H54 (cell line): ENCODE measurements around the gene ANXA1.

Source experiments
- DNase-seq: peaks from one replicate; pipeline ENCODE4 v3.0.0; 2011; ENCODE audit warnings: low spot score, mixed read lengths; ENCODE audit not compliant: insufficient read length
- FAIRE-seq: peaks from 3 replicates; lab custom pipeline; 2011; peaks lifted over from hg19 to GRCh38; lab: Jason Lieb, UNC
- POLR2A ChIP-seq: IDR thresholded peaks from 2 replicates; pipeline ENCODE4 v1.6.1; 2011; ENCODE audit warnings: low read depth, mild to moderate bottlenecking, low read length

The ANXA1 gene

GRCh38 chr9:73166468-73166867, 14.8 kb downstream of the ANXA1 start:
- FAIRE-seq (peak; percentile 58), DNase-seq (no peak)
- TF ChIP-seq POLR2A = no peak

- FAIRE-seq (peak; percentile 81), DNase-seq (no peak)
- TF ChIP-seq POLR2A = no peak
These were observed 15.9 kb downstream of the ANXA1 start for GRCh38 chr9:73167614-73168013.

DNA sequence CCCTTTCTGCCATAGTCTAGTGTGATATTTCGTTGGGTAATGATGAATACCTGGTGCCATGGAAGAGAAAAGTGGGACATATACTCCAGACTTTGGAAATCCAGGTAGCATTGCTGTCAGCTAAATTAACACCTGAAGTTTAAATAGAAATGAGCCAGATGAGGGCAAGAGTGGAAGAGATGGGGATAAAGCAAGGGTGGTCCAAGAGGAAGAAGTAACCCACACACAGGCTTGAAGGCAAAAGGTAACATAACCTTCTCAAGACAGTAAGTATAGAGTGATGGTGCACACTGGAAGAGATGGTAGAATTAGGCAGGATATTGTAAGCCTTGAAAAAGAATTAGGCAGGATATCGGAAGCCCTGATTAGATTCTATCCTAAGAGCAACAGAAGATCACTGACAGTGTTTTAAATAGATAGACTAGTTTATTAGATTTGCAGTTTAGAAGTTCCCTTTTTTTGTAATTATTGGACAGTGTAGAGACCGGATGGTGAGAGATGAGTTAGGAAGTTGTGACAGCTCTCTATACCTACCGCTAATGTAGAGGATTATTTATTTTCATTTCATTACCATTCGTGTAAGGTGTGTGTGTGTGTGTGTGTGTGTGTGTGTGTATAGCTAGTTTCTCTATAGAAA, 16.8 kb downstream of the ANXA1 start:
- FAIRE-seq = peak; percentile 86
- TF ChIP-seq POLR2A = no peak
- DNase-seq = no peak

GRCh38 chr9:73170185-73170957, 18.7 kb downstream of the ANXA1 start:
- TF ChIP-seq POLR2A = no peak
- DNase-seq = no peak
- peak; percentile 70 for FAIRE-seq

DNA sequence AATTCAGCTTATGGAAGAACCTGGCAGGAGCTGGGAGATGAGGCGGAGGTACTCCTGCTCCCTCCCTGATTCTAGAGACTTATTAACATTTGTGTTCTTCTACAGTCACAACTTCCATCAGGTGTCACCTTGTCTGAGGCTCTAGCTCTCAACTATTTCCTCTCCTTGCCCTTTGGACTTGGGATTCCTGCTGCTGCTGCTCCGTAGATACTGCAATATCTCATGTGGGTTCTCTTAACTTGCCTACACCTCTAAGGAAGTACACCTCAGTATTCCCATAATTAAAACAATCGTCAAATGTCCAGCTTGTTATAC, 21.2 kb downstream of the ANXA1 start:
- TF ChIP-seq POLR2A = no peak
- FAIRE-seq (peak; percentile 89), DNase-seq (no peak)

GRCh38 chr9:73173557-73174329, 22.1 kb downstream of the ANXA1 start:
- FAIRE-seq (peak; percentile 33), DNase-seq (no peak)
- no peak for TF ChIP-seq POLR2A

- no peak for TF ChIP-seq POLR2A
- FAIRE-seq (peak; percentile 15), DNase-seq (no peak)
These were observed 22.8 kb downstream of the ANXA1 start for GRCh38 chr9:73174330-73174980.

- DNase-seq (peak; percentile 60), FAIRE-seq (peak; percentile 100)
- TF ChIP-seq POLR2A = no peak
These were observed 24.8 kb downstream of the ANXA1 start for GRCh38 chr9:73176450-73176875.

- no peak for TF ChIP-seq POLR2A
- DNase-seq (no peak), FAIRE-seq (no peak)
These were observed 26.4 kb downstream of the ANXA1 start for GRCh38 chr9:73178044-73178443.

- no peak for TF ChIP-seq POLR2A
- DNase-seq (no peak), FAIRE-seq (peak; percentile 99)
These were observed 27.9 kb downstream of the ANXA1 start for GRCh38 chr9:73179589-73179988.

DNA sequence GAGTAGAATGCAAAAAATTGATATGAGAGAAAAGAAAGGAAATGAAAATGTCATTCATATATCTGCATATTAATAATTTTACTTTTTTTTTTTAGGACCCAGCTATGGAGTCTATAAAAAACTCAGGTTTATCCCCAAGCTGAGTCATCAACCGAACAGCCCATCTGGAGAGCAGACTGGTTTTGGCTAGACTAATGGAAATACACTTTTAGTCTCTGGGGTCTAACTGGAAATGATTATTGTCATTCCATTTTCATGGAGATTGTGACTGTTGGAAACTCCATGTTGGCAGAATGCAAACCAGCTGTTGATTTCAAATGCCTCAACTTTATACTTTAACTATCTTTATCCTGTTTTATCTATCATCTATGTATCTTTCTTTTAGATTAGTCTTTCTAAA, 28.7 kb downstream of the ANXA1 start:
- peak; percentile 55 for FAIRE-seq
- no peak for TF ChIP-seq POLR2A
- no peak for DNase-seq

GRCh38 chr9:73182928-73183327, 31.3 kb downstream of the ANXA1 start:
- no peak for DNase-seq
- peak; percentile 71 for FAIRE-seq

GRCh38 chr9:73183428-73183827, 31.8 kb downstream of the ANXA1 start:
- FAIRE-seq = no peak
- TF ChIP-seq POLR2A = no peak
- DNase-seq = no peak

More at GRCh38 chr9:73182928-73183327, 31.3 kb downstream of the ANXA1 start:
- no peak for TF ChIP-seq POLR2A
